Choroid plexus epithelial cell (primary cell): ENCODE data around the gene SLC37A3.

Experiments used
- DNase-seq: peaks from one replicate; pipeline ENCODE4 v3.0.0-alpha.2; 2010; ENCODE audit warnings: low read depth
- H3K4me3 ChIP-seq: 2 replicates; pipeline ENCODE4 v1.5.1; 2011; ENCODE audit warnings: low read depth, mild to moderate bottlenecking, control low read depth, low read length, moderate library complexity
- CTCF ChIP-seq: conservative IDR thresholded peaks from 2 replicates; pipeline ENCODE4 v1.5.1; 2011; ENCODE audit warnings: low read depth, mild to moderate bottlenecking, control low read depth, inconsistent platforms, low read length, moderate library complexity

SLC37A3 gene

GRCh38 chr7:140297192-140297591 lies 101.1 kb downstream of the SLC37A3 start:
- TF ChIP-seq CTCF: no peak
- no peak for DNase-seq

GRCh38 chr7:140295224-140295738 lies 103.0 kb downstream of the SLC37A3 start:
- no peak for TF ChIP-seq CTCF
- no peak overlapping the region for H3K4me3 ChIP-seq
- DNase-seq: no peak

More at GRCh38 chr7:140297192-140297591, 101.1 kb downstream of the SLC37A3 start:
- no peak overlapping the region for H3K4me3 ChIP-seq

GRCh38 chr7:140294454-140294853 lies 103.9 kb downstream of the SLC37A3 start:
- DNase-seq: no peak
- no peak overlapping the region for H3K4me3 ChIP-seq
- no peak for TF ChIP-seq CTCF

GRCh38 chr7:140292438-140292837 lies 105.9 kb downstream of the SLC37A3 start:
- H3K4me3 ChIP-seq: no peak overlapping the region
- no peak for DNase-seq
- no peak for TF ChIP-seq CTCF

- no peak overlapping the region for H3K4me3 ChIP-seq
- TF ChIP-seq CTCF: no peak
- DNase-seq: no peak
These were observed 108.5 kb downstream of the SLC37A3 start for GRCh38 chr7:140289804-140290203.

- H3K4me3 ChIP-seq: no peak overlapping the region
- TF ChIP-seq CTCF: no peak
- no peak for DNase-seq
These were observed 110.3 kb downstream of the SLC37A3 start for GRCh38 chr7:140287988-140288387.

GRCh38 chr7:140285938-140286337 lies 112.4 kb downstream of the SLC37A3 start:
- TF ChIP-seq CTCF: no peak
- H3K4me3 ChIP-seq: no peak overlapping the region
- DNase-seq: no peak
